ENCODE results near the gene MYO5A.

MYO5A gene

GRCh38 chr15:52326756-52327155 is 201.9 kb downstream of the MYO5A start:
- DNase-seq (ENCODE audit: low spot score) = no peak
- no peak for TF ChIP-seq CTCF (IDR thresholded peaks at IDR 0.05; ENCODE audit: extremely low read depth, missing control alignments)

GRCh38 chr15:52324109-52324508 is 204.6 kb downstream of the MYO5A start:
- DNase-seq (ENCODE audit: low spot score) = no peak
- no peak for TF ChIP-seq CTCF (IDR thresholded peaks at IDR 0.05; ENCODE audit: extremely low read depth, missing control alignments)

- no peak for DNase-seq (ENCODE audit: low spot score)
- TF ChIP-seq CTCF (IDR thresholded peaks at IDR 0.05; ENCODE audit: extremely low read depth, missing control alignments) = no peak
Measured at GRCh38 chr15:52318729-52319500, 209.8 kb downstream of the MYO5A start.

- TF ChIP-seq CTCF (IDR thresholded peaks at IDR 0.05; ENCODE audit: extremely low read depth, missing control alignments) = no peak
- DNase-seq (ENCODE audit: low spot score) = no peak
Measured at GRCh38 chr15:52317688-52318087, 211.0 kb downstream of the MYO5A start.

GRCh38 chr15:52317022-52317421 is 211.7 kb downstream of the MYO5A start:
- TF ChIP-seq CTCF (IDR thresholded peaks at IDR 0.05; ENCODE audit: extremely low read depth, missing control alignments) = no peak

GRCh38 chr15:52309154-52309548 is 219.5 kb downstream of the MYO5A start:
- peak; percentile 25 for DNase-seq (ENCODE audit: low spot score)
- TF ChIP-seq CTCF (IDR thresholded peaks at IDR 0.05; ENCODE audit: extremely low read depth, missing control alignments) = no peak

More at GRCh38 chr15:52317022-52317421, 211.7 kb downstream of the MYO5A start:
- no peak for DNase-seq (ENCODE audit: low spot score)

GRCh38 chr15:52308446-52309153 is 220.1 kb downstream of the MYO5A start:
- peak; percentile 35 for DNase-seq (ENCODE audit: low spot score)
- no peak for TF ChIP-seq CTCF (IDR thresholded peaks at IDR 0.05; ENCODE audit: extremely low read depth, missing control alignments)

Data from GM20000 (cell line).